Common myeloid progenitor, CD34-positive (primary cell): ENCODE measurements around the gene KHNYN.

ENCODE experiments used
- CTCF ChIA-PET: fragments of 350-600 bp; sonication (Branson Sonifier 250); formaldehyde crosslinking; loops from one replicate; lab custom pipeline; 2021; ENCODE audit warnings: antibody characterized with exemption; lab: Charles Lee
- POLR2A ChIA-PET: fragments of 350-600 bp; sonication (Branson Sonifier 250); formaldehyde crosslinking; loops from one replicate; lab custom pipeline; 2021; ENCODE audit warnings: antibody characterized with exemption; lab: Charles Lee
- DNase-seq, 3 donors: peaks; one replicate each; pipeline versions ENCODE4 v3.0.0 to v3.0.0-alpha.2; 2013
- H3K27ac ChIP-seq, 2 experiments: 1 replicate in 1 of 2; 2 replicates in 1 of 2; pipeline ENCODE4 v1.7.0; 2013; ENCODE audit warnings: inconsistent platforms in 2 of 2, low read length in 2 of 2, mild to moderate bottlenecking in 2 of 2, low read depth in 1 of 2, moderate library complexity in 1 of 2; ENCODE audit not compliant: severe bottlenecking in 2 of 2, insufficient read depth in 1 of 2, poor library complexity in 1 of 2
- H3K27me3 ChIP-seq, 5 experiments: replicated peaks in 2 of 5; 1 replicate in 3 of 5; 2 replicates in 2 of 5; pipeline versions ENCODE4 v1.6.1 to v1.7.0; 2013; ENCODE audit warnings: low read length in 4 of 5, mild to moderate bottlenecking in 2 of 5, moderate library complexity in 2 of 5, inconsistent platforms in 1 of 5; ENCODE audit not compliant: insufficient read depth in 5 of 5, control insufficient read depth in 4 of 5
- H3K36me3 ChIP-seq, 4 experiments: 1 replicate in 2 of 4; 2 replicates in 2 of 4; pipeline versions ENCODE4 v1.6.1 to v1.7.0; 2013; ENCODE audit warnings: low read length in 3 of 4, control low read depth in 1 of 4, mild to moderate bottlenecking in 1 of 4; ENCODE audit not compliant: control insufficient read depth in 4 of 4, insufficient read depth in 4 of 4
- H3K4me1 ChIP-seq, 4 experiments: 1 replicate in 3 of 4; 2 replicates in 1 of 4; pipeline versions ENCODE4 v1.6.1 to v1.7.1; 2013; ENCODE audit warnings: low read length in 3 of 4, mild to moderate bottlenecking in 3 of 4, control low read depth in 1 of 4, inconsistent platforms in 1 of 4, moderate library complexity in 1 of 4; ENCODE audit not compliant: control insufficient read depth in 4 of 4, insufficient read depth in 4 of 4; ENCODE audit errors: control extremely low read depth in 1 of 4
- H3K4me3 ChIP-seq, 7 experiments: 1 replicate in 4 of 7; 2 replicates in 3 of 7; pipeline versions ENCODE4 v1.5.1 to v1.7.0; 2013; ENCODE audit warnings: mild to moderate bottlenecking in 7 of 7, low read length in 6 of 7, moderate library complexity in 6 of 7, inconsistent platforms in 2 of 7, low read depth in 2 of 7, control low read depth in 1 of 7; ENCODE audit not compliant: insufficient read depth in 4 of 7, control insufficient read depth in 1 of 7; ENCODE audit errors: extremely low read depth in 1 of 7
- H3K9me3 ChIP-seq, 5 experiments: 1 replicate in 4 of 5; 2 replicates in 1 of 5; pipeline versions ENCODE4 v1.6.1 to v1.7.1; 2013; ENCODE audit warnings: low read length in 4 of 5, mild to moderate bottlenecking in 2 of 5, inconsistent platforms in 1 of 5, low read depth in 1 of 5, moderate library complexity in 1 of 5; ENCODE audit not compliant: control insufficient read depth in 4 of 5, insufficient read depth in 2 of 5; ENCODE audit errors: control extremely low read depth in 1 of 5
- whole genome bisulfite sequencing: methylation state at CpG from one replicate; pipeline ENCODE4 v1.1.5; 2013; ENCODE audit not compliant: insufficient coverage; 5-methylcytosine and 5-hydroxymethylcytosine counted together

The KHNYN gene

GRCh38 chr14:24459331-24459730, 29.6 kb downstream of the KHNYN start:
- Histone ChIP-seq H3K27ac (no peak overlapping the region), H3K4me3 (no peak overlapping the region), H3K36me3 (peaks cover 0 to 2% (median 0%) of the 10 kb centered on the region in 4 experiments), H3K27me3 (no peaks in the 10 kb centered on the region), H3K4me1 (no peaks in the 10 kb centered on the region), H3K9me3 (peaks cover 0 to 5% (median 0%) of the 10 kb centered on the region in 5 experiments)
- WGBS, result 93% methylated on average over 2 of the region's 3 CpGs
- no peak for DNase-seq
- CTCF ChIA-PET, result interaction anchor here (1.0 to 1.7 kb wide), 2 partner anchors 23 to 215 kb away, joined by 3 to 4 read pairs; no protein-coding TSS in a partner anchor
- POLR2A ChIA-PET, result no interaction called here

GRCh38 chr14:24461336-24461735, 31.6 kb downstream of the KHNYN start:
- CTCF ChIA-PET, result no interaction called here
- peaks cover 0 to 3% (median 0%) of the 10 kb centered on the region in 5 experiments for H3K9me3 ChIP-seq
- POLR2A ChIA-PET, result no interaction called here
- DNase-seq, result no peak
- H3K36me3 ChIP-seq, result peaks cover 0 to 2% (median 0%) of the 10 kb centered on the region in 4 experiments
- no peaks in the 10 kb centered on the region for H3K27me3 ChIP-seq
- no peak overlapping the region for H3K27ac ChIP-seq
- no peak overlapping the region for H3K4me3 ChIP-seq
- H3K4me1 ChIP-seq, result no peaks in the 10 kb centered on the region

GRCh38 chr14:24463017-24463883, 33.5 kb downstream of the KHNYN start:
- Histone ChIP-seq H3K27me3 (no peaks in the 10 kb centered on the region), H3K27ac (no peak overlapping the region), H3K36me3 (no peaks in the 10 kb centered on the region), H3K9me3 (peaks cover 0 to 3% (median 0%) of the 10 kb centered on the region in 5 experiments), H3K4me1 (no peaks in the 10 kb centered on the region), H3K4me3 (no peak overlapping the region)
- ChIA-PET CTCF (no interaction called here), POLR2A (no interaction called here)
- DNase-seq, result no peak
- 100% methylated on average over 1 of the region's 5 CpGs for WGBS

- ChIA-PET POLR2A (no interaction called here), CTCF (no interaction called here)
- Histone ChIP-seq H3K9me3 (peaks cover 0 to 3% (median 0%) of the 10 kb centered on the region in 5 experiments), H3K27ac (no peak overlapping the region), H3K4me3 (no peak overlapping the region), H3K27me3 (no peaks in the 10 kb centered on the region), H3K4me1 (no peaks in the 10 kb centered on the region), H3K36me3 (no peaks in the 10 kb centered on the region)
- 100% methylated on average over 2 of the region's 4 CpGs for WGBS
- DNase-seq, result no peak
Measured at GRCh38 chr14:24463884-24464785, 34.4 kb downstream of the KHNYN start.

GRCh38 chr14:24465368-24465767, 35.6 kb downstream of the KHNYN start:
- CTCF ChIA-PET, result no interaction called here
- no peak overlapping the region for H3K4me3 ChIP-seq
- H3K27ac ChIP-seq, result no peak overlapping the region
- WGBS, result 60% methylated on average over 1 of the region's 3 CpGs
- peaks cover 0 to 3% (median 0%) of the 10 kb centered on the region in 5 experiments for H3K9me3 ChIP-seq
- no peak for DNase-seq
- no peaks in the 10 kb centered on the region for H3K27me3 ChIP-seq
- no peaks in the 10 kb centered on the region for H3K4me1 ChIP-seq
- POLR2A ChIA-PET, result no interaction called here
- H3K36me3 ChIP-seq, result no peaks in the 10 kb centered on the region

- no CpG with 5 or more reads among the region's 3 CpGs for WGBS
- no peaks in the 10 kb centered on the region for H3K27me3 ChIP-seq
- H3K27ac ChIP-seq, result no peak overlapping the region
- H3K9me3 ChIP-seq, result peaks cover 0 to 3% (median 0%) of the 10 kb centered on the region in 5 experiments
- POLR2A ChIA-PET, result interaction anchor here (0.5 kb wide), 1 partner anchor 10 kb away, joined by 4 read pairs; no protein-coding TSS in a partner anchor
- H3K4me3 ChIP-seq, result no peak overlapping the region
- no peaks in the 10 kb centered on the region for H3K36me3 ChIP-seq
- DNase-seq, result no peak
- H3K4me1 ChIP-seq, result no peaks in the 10 kb centered on the region
- CTCF ChIA-PET, result interaction anchor here (0.7 kb wide), 1 partner anchor 16 kb away, joined by 3 read pairs; no protein-coding TSS in a partner anchor
Measured at GRCh38 chr14:24465805-24466204, 36.1 kb downstream of the KHNYN start.
